Measurements from ENCODE around the gene FLAD1.

The FLAD1 gene

DNA sequence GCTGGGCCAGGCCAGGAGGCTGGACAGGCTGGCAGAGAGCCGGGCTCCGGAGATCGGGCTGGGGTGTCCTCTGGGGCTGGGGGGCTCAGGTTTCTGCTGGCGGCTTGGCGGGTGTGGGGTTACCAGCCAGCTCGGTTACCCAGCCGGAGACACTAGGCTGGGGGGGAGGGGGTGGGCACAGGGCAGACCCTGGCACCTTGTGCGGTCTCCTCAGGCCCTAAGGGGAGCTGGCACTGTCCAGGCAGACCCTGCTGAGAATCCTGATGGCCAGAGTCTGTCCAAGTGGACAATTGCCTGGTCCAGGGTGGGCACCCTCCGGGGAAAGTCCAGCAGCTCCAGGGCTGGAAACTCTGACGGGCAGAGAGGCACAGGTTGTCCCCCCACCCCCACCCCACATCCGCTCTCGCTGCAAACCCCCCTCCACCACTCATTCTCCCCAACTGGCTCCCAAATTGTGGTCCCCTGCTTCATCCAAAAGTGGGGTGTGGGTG, 26.1 kb downstream of the FLAD1 start:
- H3K4me3 ChIP-seq (ENCODE audit: low read length) = no peak overlapping the region
- TF ChIP-seq, protein P1, sequence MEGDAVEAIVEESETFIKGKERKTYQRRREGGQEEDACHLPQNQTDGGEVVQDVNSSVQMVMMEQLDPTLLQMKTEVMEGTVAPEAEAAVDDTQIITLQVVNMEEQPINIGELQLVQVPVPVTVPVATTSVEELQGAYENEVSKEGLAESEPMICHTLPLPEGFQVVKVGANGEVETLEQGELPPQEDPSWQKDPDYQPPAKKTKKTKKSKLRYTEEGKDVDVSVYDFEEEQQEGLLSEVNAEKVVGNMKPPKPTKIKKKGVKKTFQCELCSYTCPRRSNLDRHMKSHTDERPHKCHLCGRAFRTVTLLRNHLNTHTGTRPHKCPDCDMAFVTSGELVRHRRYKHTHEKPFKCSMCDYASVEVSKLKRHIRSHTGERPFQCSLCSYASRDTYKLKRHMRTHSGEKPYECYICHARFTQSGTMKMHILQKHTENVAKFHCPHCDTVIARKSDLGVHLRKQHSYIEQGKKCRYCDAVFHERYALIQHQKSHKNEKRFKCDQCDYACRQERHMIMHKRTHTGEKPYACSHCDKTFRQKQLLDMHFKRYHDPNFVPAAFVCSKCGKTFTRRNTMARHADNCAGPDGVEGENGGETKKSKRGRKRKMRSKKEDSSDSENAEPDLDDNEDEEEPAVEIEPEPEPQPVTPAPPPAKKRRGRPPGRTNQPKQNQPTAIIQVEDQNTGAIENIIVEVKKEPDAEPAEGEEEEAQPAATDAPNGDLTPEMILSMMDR (conservative IDR thresholded peaks at IDR 0.05; ENCODE audit: low read length) = no peak
- DNase-seq (ENCODE audit: low read depth) = no peak

DNA sequence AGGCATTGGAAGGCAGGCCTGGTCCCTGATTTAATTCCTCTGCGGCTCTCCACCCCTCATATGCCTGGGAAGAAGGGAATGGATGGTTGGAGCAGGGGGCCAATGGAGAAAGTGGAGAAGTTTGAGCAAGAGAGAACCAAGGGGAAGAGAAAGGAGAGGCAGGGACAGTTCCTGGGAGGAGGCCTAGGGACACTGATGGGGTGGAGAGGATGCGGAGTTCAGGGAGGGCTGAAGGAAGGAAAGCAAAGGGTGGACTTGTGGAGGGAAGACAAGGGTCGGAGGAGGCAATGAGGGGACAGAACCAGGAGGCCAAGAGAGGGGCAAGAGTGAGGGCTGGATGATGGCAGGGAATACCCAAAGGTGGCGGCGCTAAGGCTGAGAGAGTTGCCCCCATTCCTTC, 26.6 kb downstream of the FLAD1 start:
- TF ChIP-seq, protein P1 (conservative IDR thresholded peaks at IDR 0.05; ENCODE audit: low read length) = no peak
- no peak for DNase-seq (ENCODE audit: low read depth)
- no peak overlapping the region for H3K4me3 ChIP-seq (ENCODE audit: low read length)

DNA sequence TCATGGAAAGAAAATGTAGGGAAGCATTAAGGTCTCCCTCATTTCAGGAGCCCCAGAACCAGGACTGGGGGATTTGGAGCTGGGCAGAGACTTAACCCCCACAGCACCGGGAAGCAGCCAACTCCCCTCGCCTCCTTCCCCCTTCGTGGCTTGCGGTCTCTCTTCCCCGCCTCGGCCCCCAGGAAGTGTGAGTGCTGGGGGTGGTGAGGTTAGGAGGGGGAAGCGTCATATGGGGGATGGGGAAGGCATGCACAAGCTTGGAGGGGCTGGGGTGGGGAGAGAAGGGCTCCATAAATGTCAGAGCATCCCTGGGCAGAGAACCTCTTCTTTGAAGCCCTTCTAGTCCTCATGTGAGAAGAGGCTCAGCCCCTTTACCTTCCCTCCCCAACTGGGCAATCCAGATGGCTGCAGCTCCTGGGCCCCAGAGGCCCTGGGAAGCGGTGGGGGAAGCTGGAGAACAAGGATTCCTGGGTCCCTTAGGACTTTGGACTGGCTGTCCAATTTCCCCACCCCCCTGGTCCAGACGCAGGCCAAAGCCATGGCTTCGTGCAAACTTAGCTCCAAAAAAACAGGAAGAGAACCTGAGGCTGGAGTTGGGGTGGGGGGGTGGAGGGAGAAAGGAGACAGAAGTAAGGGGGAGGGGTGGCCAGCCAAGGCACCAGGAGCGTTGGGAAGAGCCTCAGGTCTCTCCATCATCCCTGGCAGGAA, 27.2 kb downstream of the FLAD1 start:
- TF ChIP-seq, protein P1 (conservative IDR thresholded peaks at IDR 0.05; ENCODE audit: low read length) = no peak
- H3K4me3 ChIP-seq (ENCODE audit: low read length) = no peak overlapping the region
- no peak for DNase-seq (ENCODE audit: low read depth)

DNA sequence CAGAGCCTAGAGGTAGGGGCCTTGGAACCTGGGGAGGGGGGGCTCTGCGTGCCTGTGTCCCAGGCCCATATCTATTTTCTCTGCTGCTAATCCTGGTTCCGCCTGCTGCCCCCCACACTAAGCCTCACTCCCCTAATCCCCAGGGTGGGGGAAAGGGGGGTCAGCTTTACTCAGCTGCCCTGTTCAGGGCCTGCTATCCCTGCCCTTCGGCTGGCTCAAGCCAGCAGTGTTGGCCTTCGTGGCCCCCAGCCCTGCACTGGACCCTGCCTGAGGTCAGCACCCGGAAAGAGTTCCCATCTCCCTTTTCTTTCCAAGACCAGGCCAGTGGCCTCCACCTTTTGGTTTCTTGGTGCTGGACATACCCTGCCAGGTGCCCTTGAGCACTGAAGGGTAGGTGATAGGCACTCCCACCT, 27.9 kb downstream of the FLAD1 start:
- DNase-seq (ENCODE audit: low read depth) = no peak
- H3K4me3 ChIP-seq (ENCODE audit: low read length) = no peak overlapping the region
- TF ChIP-seq, protein P1 (conservative IDR thresholded peaks at IDR 0.05; ENCODE audit: low read length) = no peak

DNA sequence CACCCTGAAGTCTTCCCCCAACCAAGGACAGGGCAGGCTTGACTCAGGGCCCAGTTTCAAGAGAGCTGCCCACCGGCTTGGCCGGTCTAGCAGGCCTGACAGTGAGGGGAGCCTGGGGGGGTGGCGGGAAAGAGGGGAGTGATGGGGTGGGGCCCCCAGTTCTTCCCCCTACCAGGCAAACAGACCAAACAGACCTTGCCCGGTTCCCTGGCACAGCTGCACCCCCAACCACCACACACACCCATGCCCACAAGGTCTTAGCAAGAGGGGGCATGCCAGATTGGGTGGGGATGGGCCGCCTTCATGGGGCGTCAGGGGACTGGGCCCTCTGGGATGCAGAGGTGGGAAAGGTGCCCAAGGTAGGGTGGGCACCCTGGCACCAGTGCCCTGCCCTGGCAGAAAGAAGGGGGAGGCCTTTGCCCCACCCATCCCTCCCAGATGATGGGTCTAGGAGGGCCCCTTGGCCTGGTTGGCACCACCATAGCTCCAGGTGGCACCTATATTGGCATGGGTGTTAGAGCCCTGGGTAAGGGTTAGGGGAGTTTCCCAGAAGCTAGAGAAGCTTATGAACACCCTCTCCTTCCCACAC, 28.4 kb downstream of the FLAD1 start:
- no peak overlapping the region for H3K4me3 ChIP-seq (ENCODE audit: low read length)
- TF ChIP-seq, protein P1 (conservative IDR thresholded peaks at IDR 0.05; ENCODE audit: low read length) = no peak
- no peak for DNase-seq (ENCODE audit: low read depth)

DNA sequence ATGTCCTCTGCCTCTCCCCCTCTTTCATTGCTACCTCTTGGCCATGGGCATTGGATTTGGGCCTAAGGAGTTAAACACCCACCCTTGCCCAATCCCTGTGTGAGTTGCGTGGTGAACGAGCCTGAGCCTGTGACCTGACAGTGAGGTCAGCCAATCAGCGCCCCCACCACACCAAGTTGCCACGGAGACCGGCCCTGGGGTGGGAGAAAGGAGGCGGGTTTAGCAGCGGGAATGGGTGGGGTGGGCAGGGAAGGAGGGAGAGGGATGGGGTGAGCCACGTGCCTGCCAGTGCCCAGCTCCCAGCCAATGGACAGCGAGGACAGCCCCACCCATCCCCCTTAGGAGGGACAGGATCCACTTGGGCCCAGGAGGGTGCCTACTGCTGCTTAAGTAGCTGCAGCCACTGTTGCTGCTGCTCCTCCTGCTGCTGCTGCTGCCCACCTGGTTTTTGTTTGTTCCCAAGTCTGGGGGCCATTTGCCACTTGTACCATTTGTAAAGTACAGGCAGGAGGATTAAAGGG, 28.9 kb downstream of the FLAD1 start:
- no peak overlapping the region for H3K4me3 ChIP-seq (ENCODE audit: low read length)
- TF ChIP-seq, protein P1 (conservative IDR thresholded peaks at IDR 0.05; ENCODE audit: low read length) = no peak
- peak; percentile 54 for DNase-seq (ENCODE audit: low read depth)
